A549 treated with RU486 at 1 μM for 4 hours (cell line): ENCODE results near the gene ABCD4. TPM values are rescaled to one million over a fixed set of nuclear protein-coding genes. Genes with fewer than 3 reads are reported as not detected.

Experiments used
- total RNA-seq: library from RNA; stranded (reverse); fragments of 200-300 nt; extraction: Qiagen RNA extraction; gene quantifications from 5 replicates; pipeline ENCODE4 v1.2.3, GENCODE V29; 2022; ENCODE audit warnings: low read depth

The ABCD4 gene
- total RNA-seq, result 30.1 to 33.2 TPM (median 33.0 TPM) in 5 replicates

DNA sequence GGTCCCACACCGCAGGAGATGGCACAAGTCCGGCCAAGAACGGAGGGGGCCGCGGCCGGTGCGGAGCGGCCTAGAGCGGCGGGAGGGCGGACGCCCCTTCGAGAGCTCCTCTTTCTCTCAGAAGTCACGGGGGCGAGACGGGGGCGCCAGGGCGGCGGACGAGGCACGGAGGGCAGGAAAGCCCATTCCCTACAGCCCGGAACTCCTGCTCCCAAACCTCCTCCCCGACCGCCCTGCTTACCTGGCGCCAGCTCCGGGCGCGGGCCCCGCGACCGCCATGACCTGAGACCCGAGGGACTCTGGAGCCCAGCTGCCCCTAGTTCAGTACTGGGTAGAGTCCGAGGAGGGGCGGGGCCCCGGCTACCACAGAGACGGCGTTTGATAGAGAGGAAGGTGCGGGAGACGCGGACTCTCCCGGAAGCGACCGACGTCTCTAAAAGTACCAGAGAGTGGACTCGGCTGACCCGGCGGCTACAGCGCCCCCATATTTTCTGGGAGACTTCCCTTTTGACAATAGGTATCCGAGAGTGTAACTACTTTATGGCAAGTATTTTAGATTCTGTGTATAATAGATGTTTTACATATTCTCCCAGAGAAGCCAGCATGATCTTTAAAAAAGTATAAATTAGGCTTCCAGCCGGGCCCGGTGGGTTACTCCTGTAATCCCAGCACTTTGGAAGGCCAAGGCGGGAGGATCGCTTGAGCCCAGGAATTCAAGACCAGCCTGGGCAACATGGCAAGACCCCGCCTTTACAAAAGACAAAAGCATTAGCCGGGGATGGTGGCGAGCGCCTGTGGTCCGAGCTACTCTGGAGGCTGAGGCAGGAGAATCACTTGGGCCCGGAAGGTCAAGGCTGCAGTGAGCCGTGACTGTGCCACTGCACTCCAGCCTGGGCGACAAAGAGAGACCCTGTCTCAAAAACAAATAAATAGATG, at the start of gene ABCD4:
Gene ABCD4, minus strand, starts transcription at position 301 of the 936 bp plus-strand sequence. Its CDS starts 22 bp downstream, at position 279.

DNA sequence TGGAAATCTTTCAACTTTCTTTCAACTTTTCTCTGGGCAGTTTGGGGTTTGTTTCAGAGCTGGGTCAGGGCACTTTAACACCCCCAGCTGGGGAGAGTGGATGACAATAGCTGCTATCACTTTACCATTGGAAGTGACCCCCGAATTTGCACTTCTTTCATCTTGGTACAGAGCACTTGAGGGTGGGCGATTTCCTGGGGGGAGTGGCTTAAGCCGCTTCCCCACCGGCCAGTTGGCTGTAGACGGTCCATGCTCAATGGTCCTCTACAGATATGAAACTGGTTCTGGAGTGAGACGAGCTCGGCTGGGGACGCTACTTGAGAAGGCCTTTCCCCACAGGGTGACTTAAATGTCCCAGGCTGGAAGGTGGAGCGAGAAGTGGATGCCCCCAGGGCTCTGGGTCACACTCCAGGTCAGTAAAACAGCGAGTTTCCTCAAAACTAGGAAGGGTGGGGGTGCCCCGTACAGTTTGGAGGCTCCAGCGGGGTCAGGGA, 45.6 kb upstream of the ABCD4 start, which contains the start of gene VRTN:
Gene VRTN, plus strand, starts transcription at position 231 of the 494 bp plus-strand sequence. CDS start 8,313 bp downstream, outside the sequence.

DNA sequence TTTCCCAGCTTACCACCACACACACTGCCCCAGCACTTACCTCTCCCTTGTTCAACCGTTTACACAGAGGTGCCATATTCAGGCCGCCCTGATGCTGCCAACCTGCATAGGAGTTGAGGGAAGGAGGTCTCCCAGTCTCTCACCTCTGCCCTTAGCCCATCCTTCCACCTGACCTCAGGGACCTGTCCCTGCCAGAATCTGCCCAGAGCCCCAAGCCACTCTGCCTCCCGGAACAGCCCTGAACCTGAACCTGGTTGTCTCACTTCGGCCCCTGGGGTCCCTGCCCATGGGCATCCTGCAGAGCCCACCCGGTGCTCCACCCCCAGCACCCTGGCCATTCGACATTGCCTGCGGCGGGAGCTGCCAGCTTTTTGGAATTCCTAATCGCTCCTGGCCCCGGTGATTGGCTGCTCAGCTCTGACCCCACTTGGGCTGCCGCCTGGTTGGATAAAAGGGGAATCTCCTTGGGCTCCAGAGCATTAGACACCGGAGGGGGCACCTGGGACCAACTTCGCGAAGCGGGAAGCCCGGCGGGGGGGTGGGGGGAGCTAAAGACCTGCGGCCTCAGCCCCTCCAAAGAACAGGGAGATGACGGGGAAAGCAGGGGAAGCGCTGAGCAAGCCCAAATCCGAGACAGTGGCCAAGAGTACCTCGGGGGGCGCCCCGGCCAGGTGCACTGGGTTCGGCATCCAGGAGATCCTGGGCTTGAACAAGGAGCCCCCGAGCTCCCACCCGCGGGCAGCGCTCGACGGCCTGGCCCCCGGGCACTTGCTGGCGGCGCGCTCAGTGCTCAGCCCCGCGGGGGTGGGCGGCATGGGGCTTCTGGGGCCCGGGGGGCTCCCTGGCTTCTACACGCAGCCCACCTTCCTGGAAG, 63.5 kb downstream of the ABCD4 start, which contains the start of gene VSX2:
Gene VSX2, plus strand, starts transcription at position 476 of the 874 bp plus-strand sequence. Its CDS starts 113 bp downstream, at position 589.

Other genes starting within 250 kb of the ABCD4 start
- gene ALDH6A1, start 218.5 kb downstream of the ABCD4 start, total RNA-seq, result 1.6 to 2.9 TPM (median 2.4 TPM) in 5 replicates
- 3.4 to 5.9 TPM (median 4.9 TPM) in 5 replicates for gene LIN52, start 218.0 kb downstream of the ABCD4 start, total RNA-seq
- 0.02 TPM in 1 of 5 replicates, not detected in the others for gene VSX2, start 63.5 kb downstream of the ABCD4 start, total RNA-seq
- not detected in 5 replicates for gene VRTN, start 45.5 kb upstream of the ABCD4 start, total RNA-seq
- not detected in 5 replicates for gene SYNDIG1L, start 123.3 kb upstream of the ABCD4 start, total RNA-seq
- 233 to 309 TPM (median 244 TPM) in 5 replicates for gene NPC2, start 190.4 kb upstream of the ABCD4 start, total RNA-seq
- gene ISCA2, start 190.8 kb upstream of the ABCD4 start, total RNA-seq, result 34.7 to 47.7 TPM (median 39.5 TPM) in 5 replicates